Mesendoderm (in vitro differentiated cells): ENCODE data around the gene DTX1.

Experiments
- DNase-seq: peaks from one replicate; pipeline ENCODE4 v3.0.0; 2013
- H2AK5ac ChIP-seq: 2 replicates; pipeline ENCODE4 v1.6.1; 2013; ENCODE audit warnings: low read length, inconsistent platforms
- H2BK120ac ChIP-seq: 2 replicates; pipeline ENCODE4 v1.6.1; 2013; ENCODE audit warnings: low read depth, mild to moderate bottlenecking, low read length, moderate library complexity, mixed read lengths
- H2BK15ac ChIP-seq: replicated peaks from 2 replicates; pipeline ENCODE4 v1.6.1; 2013; ENCODE audit warnings: low read depth, mild to moderate bottlenecking, moderate library complexity
- H2BK5ac ChIP-seq: 2 replicates; pipeline ENCODE4 v1.6.1; 2013; ENCODE audit warnings: low read length, inconsistent platforms
- H3K18ac ChIP-seq: 2 replicates; pipeline ENCODE4 v1.6.1; 2013; ENCODE audit warnings: mild to moderate bottlenecking, low read length, mixed read lengths
- H3K23ac ChIP-seq: one replicate; pipeline ENCODE4 v1.6.1; 2013; ENCODE audit warnings: low read length
- H3K27ac ChIP-seq: 2 replicates; pipeline ENCODE4 v1.5.1; 2013; ENCODE audit warnings: low read depth, mild to moderate bottlenecking, inconsistent platforms, low read length, moderate library complexity
- H3K27me3 ChIP-seq: 2 replicates; pipeline ENCODE4 v1.6.1; 2013; ENCODE audit warnings: low read length, control low read depth, mild to moderate bottlenecking, inconsistent platforms; ENCODE audit not compliant: insufficient read depth, poor library complexity
- H3K36me3 ChIP-seq: 2 replicates; pipeline ENCODE4 v1.6.1; 2013; ENCODE audit warnings: low read length, inconsistent platforms; ENCODE audit not compliant: control insufficient read depth, insufficient read depth
- H3K4ac ChIP-seq: one replicate; pipeline ENCODE4 v1.6.1; 2013; ENCODE audit warnings: low read depth, mild to moderate bottlenecking, low read length, moderate library complexity
- H3K4me1 ChIP-seq: 2 replicates; pipeline ENCODE4 v1.6.1; 2013; ENCODE audit warnings: low read depth, low read length, inconsistent platforms; ENCODE audit not compliant: control insufficient read depth
- H3K4me2 ChIP-seq: 2 replicates; pipeline ENCODE4 v1.6.1; 2013; ENCODE audit warnings: low read length
- H3K4me3 ChIP-seq: 2 replicates; pipeline ENCODE4 v1.5.1; 2013; ENCODE audit warnings: mild to moderate bottlenecking, low read length
- H3K56ac ChIP-seq: one replicate; pipeline ENCODE4 v1.6.1; 2013; ENCODE audit warnings: low read length
- H3K79me1 ChIP-seq: 2 replicates; pipeline ENCODE4 v1.6.1; 2013; ENCODE audit warnings: low read length, inconsistent platforms
- H3K79me2 ChIP-seq: 2 replicates; pipeline ENCODE4 v1.6.1; 2013; ENCODE audit warnings: mild to moderate bottlenecking, low read length; ENCODE audit not compliant: control insufficient read depth, insufficient read depth
- H3K9ac ChIP-seq: 2 replicates; pipeline ENCODE4 v1.6.1; 2013; ENCODE audit warnings: low read length, inconsistent platforms
- H4K5ac ChIP-seq: one replicate; pipeline ENCODE4 v1.6.1; 2013; ENCODE audit warnings: low read length
- H4K8ac ChIP-seq: one replicate; pipeline ENCODE4 v1.6.1; 2013; ENCODE audit warnings: low read depth, mild to moderate bottlenecking, control low read depth, low read length, moderate library complexity
- WGBS: extraction: QIAGEN DNeasy Blood & Tissue Kit; methylation state at CpG from one replicate; pipeline ENCODE4 v1.1.7; 2013; ENCODE audit warnings: low lambda C conversion rate, missing lambda C conversion rate; ENCODE audit not compliant: insufficient coverage; ENCODE audit errors: extremely low coverage; 5-methylcytosine and 5-hydroxymethylcytosine counted together

DTX1 gene

GRCh38 chr12:113090740-113091139, 34.2 kb downstream of the DTX1 start:
- H3K4ac ChIP-seq: no peak overlapping the region
- H4K8ac ChIP-seq: no peak overlapping the region
- no peak overlapping the region for H3K27ac ChIP-seq
- no peak overlapping the region for H3K4me3 ChIP-seq
- no peak overlapping the region for H4K5ac ChIP-seq
- no peak overlapping the region for H3K4me2 ChIP-seq
- peaks cover 7% of the 10 kb centered on the region for H3K4me1 ChIP-seq
- H3K36me3 ChIP-seq: no peaks in the 10 kb centered on the region
- no peak overlapping the region for H3K56ac ChIP-seq
- no peaks in the 10 kb centered on the region for H3K79me1 ChIP-seq
- no peak overlapping the region for H3K23ac ChIP-seq
- H2BK120ac ChIP-seq: no peak overlapping the region
- DNase-seq: no peak
- WGBS: no CpG with 5 or more reads among the region's 21 CpGs
- H2BK15ac ChIP-seq: no peak overlapping the region
- H2AK5ac ChIP-seq: no peak overlapping the region
- no peak overlapping the region for H2BK5ac ChIP-seq
- no peaks in the 10 kb centered on the region for H3K27me3 ChIP-seq
- H3K9ac ChIP-seq: no peak overlapping the region
- no peak overlapping the region for H3K18ac ChIP-seq
- H3K79me2 ChIP-seq: no peaks in the 10 kb centered on the region

GRCh38 chr12:113091506-113091905, 35.0 kb downstream of the DTX1 start:
- no peaks in the 10 kb centered on the region for H3K36me3 ChIP-seq
- no peak for DNase-seq
- no peak overlapping the region for H3K9ac ChIP-seq
- H2BK15ac ChIP-seq: no peak overlapping the region
- no peak overlapping the region for H3K18ac ChIP-seq
- no peak overlapping the region for H2AK5ac ChIP-seq
- H2BK5ac ChIP-seq: no peak overlapping the region
- no peak overlapping the region for H3K23ac ChIP-seq
- no peaks in the 10 kb centered on the region for H3K79me2 ChIP-seq
- H2BK120ac ChIP-seq: no peak overlapping the region
- H4K8ac ChIP-seq: no peak overlapping the region
- H3K27ac ChIP-seq: no peak overlapping the region
- H3K4me1 ChIP-seq: peaks cover 7% of the 10 kb centered on the region
- H3K79me1 ChIP-seq: no peaks in the 10 kb centered on the region
- no peak overlapping the region for H3K4me3 ChIP-seq
- H3K56ac ChIP-seq: no peak overlapping the region
- WGBS: no CpG with 5 or more reads among the region's 3 CpGs
- no peaks in the 10 kb centered on the region for H3K27me3 ChIP-seq
- H4K5ac ChIP-seq: no peak overlapping the region
- no peak overlapping the region for H3K4ac ChIP-seq
- no peak overlapping the region for H3K4me2 ChIP-seq

- peak; percentile 74 for DNase-seq
- Histone ChIP-seq H3K27me3 (no peaks in the 10 kb centered on the region), H3K4me2 (peak overlapping the region; percentile 43), H3K4ac (no peak overlapping the region), H3K27ac (no peak overlapping the region), H3K4me1 (no peaks in the 10 kb centered on the region), H2AK5ac (no peak overlapping the region), H3K56ac (no peak overlapping the region), H3K79me1 (no peaks in the 10 kb centered on the region), H4K8ac (no peak overlapping the region), H4K5ac (no peak overlapping the region), H2BK15ac (no peak overlapping the region), H3K4me3 (no peak overlapping the region), H3K18ac (no peak overlapping the region), H3K9ac (peak overlapping the region; percentile 29), H2BK5ac (no peak overlapping the region), H3K36me3 (no peaks in the 10 kb centered on the region), H3K79me2 (no peaks in the 10 kb centered on the region), H3K23ac (no peak overlapping the region), H2BK120ac (no peak overlapping the region)
- no CpG with 5 or more reads among the region's 31 CpGs for WGBS
Measured at GRCh38 chr12:113092607-113093408, 36.3 kb downstream of the DTX1 start.

- no peak overlapping the region for H3K23ac ChIP-seq
- no peaks in the 10 kb centered on the region for H3K36me3 ChIP-seq
- DNase-seq: no peak
- no peaks in the 10 kb centered on the region for H3K79me2 ChIP-seq
- WGBS: no CpG with 5 or more reads among the region's 32 CpGs
- H3K27me3 ChIP-seq: no peaks in the 10 kb centered on the region
- H3K56ac ChIP-seq: peak overlapping the region; percentile 10
- H3K18ac ChIP-seq: no peak overlapping the region
- no peak overlapping the region for H3K4ac ChIP-seq
- H3K27ac ChIP-seq: no peak overlapping the region
- H2AK5ac ChIP-seq: no peak overlapping the region
- H3K79me1 ChIP-seq: no peaks in the 10 kb centered on the region
- H2BK5ac ChIP-seq: no peak overlapping the region
- no peak overlapping the region for H2BK120ac ChIP-seq
- no peak overlapping the region for H4K8ac ChIP-seq
- no peaks in the 10 kb centered on the region for H3K4me1 ChIP-seq
- peak overlapping the region; percentile 19 for H3K4me2 ChIP-seq
- H4K5ac ChIP-seq: no peak overlapping the region
- no peak overlapping the region for H2BK15ac ChIP-seq
- peak overlapping the region; percentile 20 for H3K9ac ChIP-seq
- no peak overlapping the region for H3K4me3 ChIP-seq
Measured at GRCh38 chr12:113093409-113094101, 37.0 kb downstream of the DTX1 start.

- Histone ChIP-seq H3K56ac (no peak overlapping the region), H2BK120ac (no peak overlapping the region), H3K79me2 (no peaks in the 10 kb centered on the region), H3K27me3 (no peaks in the 10 kb centered on the region), H3K4me3 (no peak overlapping the region), H4K5ac (no peak overlapping the region), H2BK15ac (no peak overlapping the region), H3K27ac (no peak overlapping the region), H3K23ac (no peak overlapping the region), H3K9ac (no peak overlapping the region), H2AK5ac (no peak overlapping the region), H3K79me1 (no peaks in the 10 kb centered on the region), H4K8ac (no peak overlapping the region), H3K4me2 (no peak overlapping the region), H3K18ac (no peak overlapping the region), H2BK5ac (no peak overlapping the region), H3K36me3 (no peaks in the 10 kb centered on the region), H3K4me1 (no peaks in the 10 kb centered on the region), H3K4ac (no peak overlapping the region)
- no peak for DNase-seq
- WGBS: no CpG with 5 or more reads among the region's 16 CpGs
Measured at GRCh38 chr12:113094738-113095137, 38.2 kb downstream of the DTX1 start.
